Measurements from ENCODE around the gene PARVA. TPM values are rescaled to one million over a fixed set of nuclear protein-coding genes. Genes with fewer than 3 reads are reported as not detected.

Gene PARVA
- total RNA-seq, 1 experiment from 2014 or later = 18.1 TPM

DNA sequence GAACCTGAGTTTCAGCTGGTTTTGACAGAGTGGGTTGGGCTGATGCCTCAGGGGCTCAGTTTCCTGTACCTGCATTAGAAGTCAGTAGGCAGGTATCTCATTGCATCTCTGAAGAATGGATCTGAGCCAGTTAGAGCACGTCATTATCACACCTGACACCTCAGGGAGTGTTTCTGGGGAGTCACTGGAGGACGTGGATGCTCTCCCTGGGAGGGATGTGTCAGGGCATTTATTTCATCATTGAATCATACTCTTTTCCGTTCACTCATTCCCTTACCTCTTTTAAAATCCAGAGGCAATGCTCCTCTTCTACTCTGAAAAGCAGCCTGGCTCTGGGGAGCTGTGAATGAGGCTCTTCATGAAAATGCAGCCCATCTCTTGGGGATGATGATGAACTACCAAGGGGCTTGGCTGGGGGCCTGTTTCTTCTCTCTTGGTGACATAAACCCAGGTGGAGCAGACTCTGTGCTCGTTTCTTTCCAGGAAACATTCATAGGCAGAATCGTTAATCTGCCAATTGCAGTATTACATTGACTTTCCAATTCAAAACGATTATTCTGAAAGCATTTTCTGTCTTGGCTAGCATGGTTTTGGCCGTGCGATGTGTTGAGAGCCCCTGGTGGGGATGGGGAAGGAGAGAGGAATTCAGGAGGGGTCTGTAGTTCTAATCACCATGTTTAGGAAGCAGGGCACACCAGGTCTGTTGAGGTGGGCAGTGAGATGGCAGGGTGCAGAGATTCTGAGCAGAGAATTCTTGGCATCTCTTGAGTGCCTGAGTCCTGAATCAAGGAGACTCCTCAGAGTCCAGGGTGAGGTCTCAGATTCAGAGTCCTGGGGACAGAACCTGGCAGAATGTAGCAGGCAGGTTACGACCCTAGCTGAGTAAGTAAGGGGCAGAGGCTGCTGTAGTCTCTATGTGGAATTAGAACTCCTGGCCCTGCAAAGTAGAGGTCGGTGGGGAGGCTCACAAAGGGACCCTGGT, 12.6 kb downstream of the PARVA start:
- no CpG with 5 or more reads among the region's 10 CpGs for WGBS (ENCODE audit: extremely low coverage, insufficient read length, low lambda C conversion rate)
- Histone ChIP-seq H2BK5ac (ENCODE audit: insufficient read length, low read length) (no peak overlapping the region), H2BK12ac (ENCODE audit: insufficient read length, low read depth, low read length) (no peak overlapping the region), H3K27me3 (ENCODE audit: insufficient read depth, low read length) (no peaks in the 10 kb centered on the region), H3K9ac (ENCODE audit: extremely low read depth, insufficient read length, low read length) (no peak overlapping the region), H3K14ac (ENCODE audit: insufficient read depth, low read length) (no peak overlapping the region), H3K4me1 (ENCODE audit: insufficient read depth, low read length) (no peaks in the 10 kb centered on the region), H4K20me1 (ENCODE audit: control insufficient read depth, insufficient read depth, insufficient read length) (no peaks in the 10 kb centered on the region), H3T11ph (ENCODE audit: low read length) (no peak overlapping the region), H3K27ac (ENCODE audit: insufficient read length, low read depth, low read length) (no peak overlapping the region), H3K9me3 (ENCODE audit: control insufficient read depth, low read depth, low read length) (no peaks in the 10 kb centered on the region), H2BK120ac (ENCODE audit: low read depth, low read length, poor library complexity, severe bottlenecking) (no peak overlapping the region), H4K5ac (ENCODE audit: insufficient read length, low read depth, low read length) (no peak overlapping the region), H3K23me2 (ENCODE audit: insufficient read length, low read depth, low read length, poor library complexity, severe bottlenecking) (no peaks in the 10 kb centered on the region), H3K4me2 (ENCODE audit: insufficient read depth, insufficient read length, low read length) (no peak overlapping the region), H2AFZ (ENCODE audit: low read length) (no peak overlapping the region), H2AK5ac (ENCODE audit: insufficient read length, low read length) (no peak overlapping the region), H4K91ac (ENCODE audit: insufficient read length, low read depth, low read length) (no peak overlapping the region), H3K56ac (ENCODE audit: insufficient read length, low read depth, low read length) (no peak overlapping the region), H2BK20ac (ENCODE audit: low read depth, low read length, poor library complexity, severe bottlenecking) (no peak overlapping the region), H3K23ac (ENCODE audit: insufficient read length, low read depth, low read length) (no peak overlapping the region), H3K18ac (ENCODE audit: insufficient read length, low read depth, low read length) (no peak overlapping the region), H3K79me1 (ENCODE audit: insufficient read depth, low read depth, low read length, poor library complexity, severe bottlenecking) (no peaks in the 10 kb centered on the region), H3K4ac (ENCODE audit: low read depth, low read length) (no peak overlapping the region), H4K8ac (replicated peaks; ENCODE audit: insufficient read length, low read depth, low read length) (no peak overlapping the region), H2BK15ac (ENCODE audit: low read depth, low read length) (no peak overlapping the region), H3K79me2 (ENCODE audit: insufficient read depth, low read length) (no peaks in the 10 kb centered on the region)
- Mint-ChIP-seq H3K27ac (no peak overlapping the region; a peak in 1 of 7 replicates), H3K4me1 (peaks cover 3 to 5% of the 10 kb centered on the region in 2 experiments; a peak in 2 of 4 replicates), H3K9me3 (peaks cover 0 to 3% of the 10 kb centered on the region in 2 experiments; a peak in 1 of 5 replicates), H3K27me3 (ENCODE audit: low read depth) (peaks cover 2% of the 10 kb centered on the region; the same call in 1 of the 2 replicates), H3K36me3 (ENCODE audit: insufficient read depth in 1 of 3, low read depth in 3 of 3) (peaks cover 0 to 9% (median 3%) of the 10 kb centered on the region in 3 experiments; a peak in 4 of 7 replicates), H3K4me3 (no peak overlapping the region)
- no peak for DNase-seq
- TF ChIP-seq, protein P1, sequence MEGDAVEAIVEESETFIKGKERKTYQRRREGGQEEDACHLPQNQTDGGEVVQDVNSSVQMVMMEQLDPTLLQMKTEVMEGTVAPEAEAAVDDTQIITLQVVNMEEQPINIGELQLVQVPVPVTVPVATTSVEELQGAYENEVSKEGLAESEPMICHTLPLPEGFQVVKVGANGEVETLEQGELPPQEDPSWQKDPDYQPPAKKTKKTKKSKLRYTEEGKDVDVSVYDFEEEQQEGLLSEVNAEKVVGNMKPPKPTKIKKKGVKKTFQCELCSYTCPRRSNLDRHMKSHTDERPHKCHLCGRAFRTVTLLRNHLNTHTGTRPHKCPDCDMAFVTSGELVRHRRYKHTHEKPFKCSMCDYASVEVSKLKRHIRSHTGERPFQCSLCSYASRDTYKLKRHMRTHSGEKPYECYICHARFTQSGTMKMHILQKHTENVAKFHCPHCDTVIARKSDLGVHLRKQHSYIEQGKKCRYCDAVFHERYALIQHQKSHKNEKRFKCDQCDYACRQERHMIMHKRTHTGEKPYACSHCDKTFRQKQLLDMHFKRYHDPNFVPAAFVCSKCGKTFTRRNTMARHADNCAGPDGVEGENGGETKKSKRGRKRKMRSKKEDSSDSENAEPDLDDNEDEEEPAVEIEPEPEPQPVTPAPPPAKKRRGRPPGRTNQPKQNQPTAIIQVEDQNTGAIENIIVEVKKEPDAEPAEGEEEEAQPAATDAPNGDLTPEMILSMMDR (conservative IDR thresholded peaks at IDR 0.05) = no peak
